GM12865 (cell line): ENCODE measurements around the gene GNAI2.
"Not testable (repeated sequence)": the region's sequence is repeated elsewhere in the genome, so short reads cannot be mapped to it uniquely, and the experiment has no call there.

ENCODE experiments used
- DNase-seq: peaks from one replicate; pipeline ENCODE4 v3.0.0; 2010; ENCODE audit warnings: low read depth
- H3K4me3 ChIP-seq: 2 replicates; pipeline ENCODE4 v1.5.1; 2011; ENCODE audit warnings: mild to moderate bottlenecking, low read depth, low read length, control low read depth
- TF ChIP-seq, protein P1 (sequence below): IDR thresholded peaks from 2 replicates; pipeline ENCODE4 v1.5.1; 2011; ENCODE audit warnings: low read length, control low read depth, low read depth, inconsistent platforms; ENCODE audit not compliant: insufficient read depth; ENCODE audit errors: missing control alignments

The GNAI2 gene

DNA sequence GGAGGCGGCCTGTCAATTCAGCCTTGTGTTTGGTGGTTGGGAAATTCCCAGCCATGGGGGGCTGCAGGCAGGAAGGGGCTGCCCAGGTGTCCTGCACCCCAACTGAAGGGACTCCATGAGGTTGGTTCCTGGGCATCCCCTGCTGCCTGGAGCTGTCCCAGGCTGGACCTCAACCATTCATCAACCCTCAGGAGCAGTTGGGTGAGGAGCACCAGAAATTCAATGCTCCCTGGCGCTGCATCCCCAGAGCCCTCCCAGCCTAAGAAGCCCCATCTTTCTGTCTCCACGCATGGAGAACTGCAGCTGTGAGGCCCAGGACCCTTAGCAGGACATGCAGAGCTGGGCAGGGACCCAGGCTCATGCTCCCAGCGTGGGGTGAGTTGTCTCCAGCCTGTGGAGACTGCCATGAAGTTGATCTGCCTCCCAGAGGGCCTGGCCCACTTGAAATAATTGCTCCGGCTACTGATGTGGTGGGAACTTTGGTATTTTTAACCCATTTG, 25.0 kb downstream of the GNAI2 start:
- TF ChIP-seq, protein P1, sequence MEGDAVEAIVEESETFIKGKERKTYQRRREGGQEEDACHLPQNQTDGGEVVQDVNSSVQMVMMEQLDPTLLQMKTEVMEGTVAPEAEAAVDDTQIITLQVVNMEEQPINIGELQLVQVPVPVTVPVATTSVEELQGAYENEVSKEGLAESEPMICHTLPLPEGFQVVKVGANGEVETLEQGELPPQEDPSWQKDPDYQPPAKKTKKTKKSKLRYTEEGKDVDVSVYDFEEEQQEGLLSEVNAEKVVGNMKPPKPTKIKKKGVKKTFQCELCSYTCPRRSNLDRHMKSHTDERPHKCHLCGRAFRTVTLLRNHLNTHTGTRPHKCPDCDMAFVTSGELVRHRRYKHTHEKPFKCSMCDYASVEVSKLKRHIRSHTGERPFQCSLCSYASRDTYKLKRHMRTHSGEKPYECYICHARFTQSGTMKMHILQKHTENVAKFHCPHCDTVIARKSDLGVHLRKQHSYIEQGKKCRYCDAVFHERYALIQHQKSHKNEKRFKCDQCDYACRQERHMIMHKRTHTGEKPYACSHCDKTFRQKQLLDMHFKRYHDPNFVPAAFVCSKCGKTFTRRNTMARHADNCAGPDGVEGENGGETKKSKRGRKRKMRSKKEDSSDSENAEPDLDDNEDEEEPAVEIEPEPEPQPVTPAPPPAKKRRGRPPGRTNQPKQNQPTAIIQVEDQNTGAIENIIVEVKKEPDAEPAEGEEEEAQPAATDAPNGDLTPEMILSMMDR = no peak
- no peak overlapping the region for H3K4me3 ChIP-seq
- DNase-seq = no peak

DNA sequence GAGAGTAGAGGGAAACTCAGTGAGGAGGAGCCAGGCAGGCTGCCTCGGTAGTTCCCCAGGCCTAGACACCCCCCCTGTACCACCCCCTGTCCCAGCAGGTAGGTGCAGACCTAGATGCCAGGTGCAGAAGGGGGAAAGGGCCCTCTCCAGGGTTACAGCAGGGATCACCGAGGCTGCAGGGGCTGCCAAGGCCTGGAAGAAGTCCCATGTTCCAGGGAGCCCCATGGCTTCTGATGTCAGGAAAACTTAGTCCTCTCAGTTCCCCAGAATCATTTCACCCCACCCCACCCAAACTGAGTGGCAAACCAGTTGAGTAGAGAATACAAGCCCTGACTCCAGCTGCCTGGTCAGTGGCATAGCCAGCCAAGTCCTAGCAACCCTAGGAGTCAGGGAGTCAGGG, 25.5 kb downstream of the GNAI2 start:
- no peak overlapping the region for H3K4me3 ChIP-seq
- TF ChIP-seq, protein P1 = no peak
- DNase-seq = no peak

DNA sequence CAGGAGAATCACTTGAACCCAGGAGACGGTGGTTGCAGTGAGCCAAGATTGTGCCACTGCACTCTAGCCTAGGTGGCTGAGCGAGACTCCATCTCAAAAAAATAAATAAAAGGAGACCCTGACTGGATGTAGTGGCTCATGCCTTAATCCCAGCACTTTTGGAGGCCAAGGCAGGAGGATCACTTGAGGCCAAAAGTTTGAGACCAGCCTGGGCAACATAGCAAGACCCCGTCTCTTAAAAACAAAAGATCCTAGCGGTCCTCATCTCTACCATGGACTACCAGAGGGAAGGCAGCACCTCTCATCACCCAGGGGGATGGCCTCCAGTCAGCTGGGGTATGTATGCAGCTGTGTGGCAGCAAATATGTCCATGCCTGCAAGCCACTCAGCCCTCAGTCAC, 26.2 kb downstream of the GNAI2 start:
- not testable (repeated sequence) for DNase-seq, H3K4me3 ChIP-seq

DNA sequence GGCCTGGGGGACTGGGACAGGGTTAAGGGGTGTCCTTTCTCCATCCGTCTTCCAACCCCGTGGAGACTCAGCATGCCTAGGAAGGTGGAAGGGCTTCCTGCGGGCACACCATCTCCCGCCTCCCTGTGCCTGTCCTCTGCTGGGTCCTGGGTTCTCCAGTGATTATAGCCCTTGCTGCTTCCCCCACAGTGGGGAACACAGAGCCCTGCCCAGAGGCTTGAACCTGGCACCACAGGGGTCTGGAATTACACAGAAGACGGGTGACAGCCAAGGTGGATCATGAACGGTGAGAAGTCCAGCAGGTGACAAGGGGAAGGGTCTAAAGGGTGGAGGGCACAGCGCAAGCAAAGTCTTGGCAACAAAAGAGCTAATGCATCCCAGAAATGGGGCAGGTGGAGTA, 26.8 kb downstream of the GNAI2 start:
- no peak overlapping the region for H3K4me3 ChIP-seq
- no peak for DNase-seq
- TF ChIP-seq, protein P1 = no peak

DNA sequence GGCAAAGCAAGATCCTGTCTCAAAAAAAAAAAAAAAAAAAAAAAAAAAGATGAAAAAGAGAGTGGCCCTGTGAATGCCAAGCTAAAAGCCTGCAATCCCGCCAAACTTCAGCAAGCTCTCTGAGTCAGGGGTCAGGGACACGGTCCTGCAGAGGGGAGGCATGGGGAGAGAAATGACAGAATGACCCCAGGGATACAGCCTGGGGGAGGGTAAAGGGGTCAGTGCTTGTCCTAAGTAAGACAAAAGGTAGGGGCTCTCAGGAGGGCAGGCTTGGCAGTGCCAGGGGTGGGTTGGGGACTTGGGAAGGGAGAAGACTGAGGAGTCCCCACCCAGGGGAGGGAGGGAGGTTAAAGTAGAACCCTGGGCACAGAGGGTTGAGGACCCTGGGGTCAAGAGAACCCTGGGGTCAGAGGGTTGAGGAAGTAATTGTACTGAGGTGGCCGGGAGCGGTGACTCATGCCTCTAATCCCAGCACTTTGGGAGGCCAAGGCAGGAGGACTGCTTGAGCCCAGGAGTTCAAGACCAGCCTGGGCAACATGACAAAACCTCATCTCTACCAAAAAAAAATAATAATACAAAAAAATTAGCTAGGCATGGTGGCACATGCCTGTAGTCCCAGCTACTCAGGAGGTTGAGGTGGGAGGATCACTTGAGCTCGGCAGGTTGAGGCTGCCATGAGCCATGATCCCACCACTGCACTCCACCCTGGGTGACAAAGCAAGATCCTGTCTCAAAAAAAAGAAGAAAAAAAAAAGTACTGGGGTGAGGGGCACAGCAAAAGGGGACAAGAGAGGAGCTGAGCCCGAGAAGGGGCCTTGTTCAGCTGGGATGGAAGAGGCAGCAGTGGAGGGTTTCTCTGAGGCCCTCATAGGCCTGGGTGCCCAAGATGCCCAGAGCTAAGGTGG, 27.7 kb downstream of the GNAI2 start:
- DNase-seq = no peak
- no peak overlapping the region for H3K4me3 ChIP-seq
- TF ChIP-seq, protein P1 = no peak

DNA sequence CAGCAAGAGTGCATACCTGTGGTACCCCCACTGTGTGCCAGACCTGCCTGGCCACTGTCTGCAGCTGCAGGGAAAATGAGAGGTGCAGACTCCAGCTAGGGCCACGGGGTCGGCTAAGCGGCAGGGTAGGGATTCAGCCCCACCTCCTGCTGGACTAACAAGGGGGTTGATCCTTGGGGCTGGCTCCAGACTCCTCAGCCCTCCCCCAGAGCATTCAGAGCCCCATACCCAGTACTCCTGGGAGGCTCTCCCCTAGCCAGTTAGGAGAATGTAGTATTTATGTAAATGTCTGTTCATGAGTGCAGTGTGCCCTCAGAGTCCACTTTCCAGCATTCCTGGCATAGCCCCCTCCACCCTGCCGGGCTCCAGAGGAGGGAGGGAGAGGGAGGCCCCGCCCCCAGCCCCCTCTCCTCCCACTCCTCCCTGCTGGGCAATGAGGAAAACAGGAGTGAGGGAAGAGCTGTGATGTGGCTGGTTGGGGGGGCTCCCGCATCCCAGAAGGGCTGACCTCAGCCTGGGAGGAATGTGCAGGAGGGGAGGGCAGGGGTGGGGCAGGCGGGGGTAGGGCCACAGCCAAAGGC, 28.5 kb downstream of the GNAI2 start:
- TF ChIP-seq, protein P1 = no peak
- no peak overlapping the region for H3K4me3 ChIP-seq
- no peak for DNase-seq

DNA sequence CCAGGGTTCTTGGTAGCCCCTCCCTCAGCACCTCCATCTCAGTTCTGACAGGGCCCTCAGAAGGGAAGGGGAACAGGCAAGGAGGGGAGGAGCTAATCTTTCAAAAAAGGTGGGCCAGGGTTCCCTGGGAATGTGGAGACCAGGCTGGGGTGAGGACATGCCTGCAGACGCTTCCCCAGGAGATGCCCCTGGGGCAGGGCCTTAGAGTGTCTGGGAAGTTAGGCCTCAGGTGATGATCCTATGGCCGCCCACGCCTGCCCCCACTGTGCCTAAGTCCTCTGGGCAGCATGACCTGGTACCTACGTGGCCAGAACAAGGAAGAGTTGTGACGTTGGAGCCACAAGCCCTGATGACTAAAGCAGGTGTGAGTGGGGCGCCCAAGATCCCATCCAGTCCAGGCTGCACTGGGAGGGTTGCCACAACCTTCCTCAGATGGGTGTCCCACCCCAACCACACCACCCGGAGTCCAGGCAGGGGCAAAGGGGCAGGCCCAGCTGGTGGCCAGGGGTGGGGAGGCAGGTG, 29.0 kb downstream of the GNAI2 start:
- DNase-seq = no peak
- H3K4me3 ChIP-seq = no peak overlapping the region
- TF ChIP-seq, protein P1 = no peak
